Esophagus squamous epithelium (tissue), 4 donors: Measurements from ENCODE around the gene PARD3B.

ENCODE experiments used
- CTCF ChIP-seq, 6 experiments: fragments of 450-650 bp in 4 of 6; fragments of 200-600 bp in 2 of 6; sonication (generic) in 2 of 6; IDR thresholded peaks; one replicate each; pipeline ENCODE4 v1.5.1; 2016 to 2019; ENCODE audit warnings: antibody characterized with exemption in 6 of 6, mild to moderate bottlenecking in 4 of 6, moderate library complexity in 4 of 6
- POLR2A ChIP-seq, 4 donors: fragments of 450-650 bp; IDR thresholded peaks; one replicate each; pipeline ENCODE4 v1.6.1; 2017; ENCODE audit warnings: antibody characterized with exemption in 4 of 4, mild to moderate bottlenecking in 4 of 4, moderate library complexity in 3 of 4

GRCh38 chr2:204686406-204686805, 141.1 kb downstream of the PARD3B start:
- TF ChIP-seq CTCF (IDR thresholded peaks at IDR 0.05), result no peak
- TF ChIP-seq POLR2A (IDR thresholded peaks at IDR 0.05), result no peak
